ENCODE measurements around the gene TOM1.
"Not testable (repeated sequence)": the region's sequence is repeated elsewhere in the genome, so short reads cannot be mapped to it uniquely, and the experiment has no call there.

The TOM1 gene

DNA sequence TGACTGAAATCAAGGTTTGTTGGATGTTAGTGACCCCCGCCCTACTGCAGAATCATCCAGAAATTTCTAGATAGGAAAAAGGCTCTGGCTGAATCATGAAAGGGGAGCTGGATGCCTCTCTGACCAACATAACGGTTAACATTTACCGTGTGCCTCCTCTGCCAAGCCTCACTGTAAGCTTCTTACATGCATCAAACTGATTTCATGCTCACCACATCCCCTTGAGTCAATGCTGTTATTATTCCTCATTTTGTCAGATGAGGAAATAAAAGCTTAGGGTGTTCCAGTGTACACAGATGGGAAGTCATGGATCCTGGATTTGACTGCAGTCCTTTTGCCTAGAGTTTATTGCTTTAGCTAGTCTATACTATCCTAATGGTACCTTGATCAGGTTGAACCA lies 75.3 kb downstream of the TOM1 start:
- DNase-seq (ENCODE audit: low read depth): no peak

GRCh38 chr22:35375526-35375925 lies 75.8 kb downstream of the TOM1 start:
- DNase-seq (ENCODE audit: low read depth): no peak

GRCh38 chr22:35376728-35377472 lies 77.2 kb downstream of the TOM1 start:
- peak; percentile 93 for DNase-seq (ENCODE audit: low read depth)

DNA sequence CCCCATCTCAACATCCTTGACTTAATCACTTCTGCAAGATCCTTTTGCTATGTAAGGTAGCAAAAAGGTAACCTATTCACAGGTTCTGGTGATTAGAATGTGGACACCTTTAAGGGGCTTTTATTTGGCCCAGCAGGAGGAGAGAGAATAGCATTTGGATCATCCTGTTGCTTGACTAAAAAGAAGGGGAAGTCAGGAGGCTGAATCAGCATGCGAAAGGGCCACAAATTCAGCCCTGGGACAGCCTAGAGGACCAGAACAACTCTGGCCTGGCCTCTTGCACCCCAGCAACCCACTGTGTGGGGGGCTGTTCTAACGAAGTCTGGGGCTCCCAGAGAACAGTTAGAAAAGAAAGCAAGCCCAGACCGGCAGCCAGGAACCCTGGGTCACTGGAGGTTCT lies 78.0 kb downstream of the TOM1 start:
- no peak for DNase-seq (ENCODE audit: low read depth)

GRCh38 chr22:35378621-35379020 lies 78.9 kb downstream of the TOM1 start:
- no peak for DNase-seq (ENCODE audit: low read depth)

GRCh38 chr22:35379146-35379993 lies 79.7 kb downstream of the TOM1 start:
- no peak for DNase-seq (ENCODE audit: low read depth)

GRCh38 chr22:35380013-35380412 lies 80.3 kb downstream of the TOM1 start:
- no peak for DNase-seq (ENCODE audit: low read depth)

- DNase-seq (ENCODE audit: low read depth): peak; percentile 20
Measured at GRCh38 chr22:35380537-35381423, 81.1 kb downstream of the TOM1 start, which contains the start of gene HMOX1. Gene HMOX1, plus strand, starts transcription at chr22:35381096. Its CDS starts 78 bp downstream, at chr22:35381174.

GRCh38 chr22:35381424-35382009 lies 81.8 kb downstream of the TOM1 start:
- DNase-seq (ENCODE audit: low read depth): no peak

GRCh38 chr22:35383679-35384071 lies 84.0 kb downstream of the TOM1 start:
- DNase-seq (ENCODE audit: low read depth): no peak

GRCh38 chr22:35384527-35384926 lies 84.8 kb downstream of the TOM1 start:
- no peak for DNase-seq (ENCODE audit: low read depth)

DNA sequence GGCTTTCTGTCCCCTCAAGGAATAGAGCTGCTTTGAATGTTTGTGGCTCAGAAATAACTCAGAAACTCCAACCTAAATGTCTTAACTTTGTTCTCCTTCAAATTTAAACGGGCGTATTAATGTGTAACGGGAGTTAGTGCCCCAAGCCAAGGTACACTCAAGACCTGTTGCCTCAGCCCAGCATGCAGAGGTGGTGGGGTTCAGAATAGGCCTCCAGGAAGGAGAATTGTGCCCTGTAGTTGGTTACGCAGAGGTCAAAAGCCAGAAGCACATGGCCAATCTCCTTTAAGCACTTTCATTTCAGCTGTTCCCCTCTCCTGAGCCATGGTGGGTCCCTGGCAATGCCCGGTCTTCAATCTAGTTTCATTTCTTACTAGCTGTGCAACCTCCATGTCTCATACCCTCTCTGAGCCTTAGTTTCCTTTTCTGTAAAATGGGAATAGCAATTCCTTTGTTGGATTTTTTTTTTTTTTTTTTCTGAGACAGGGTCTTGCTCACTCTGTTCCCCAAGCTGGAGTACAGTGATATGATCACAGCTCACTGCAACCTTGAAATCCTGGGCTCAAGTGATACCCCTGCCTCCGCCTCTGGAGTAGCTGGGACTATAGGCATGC lies 85.4 kb downstream of the TOM1 start:
- no peak for DNase-seq (ENCODE audit: low read depth)

DNA sequence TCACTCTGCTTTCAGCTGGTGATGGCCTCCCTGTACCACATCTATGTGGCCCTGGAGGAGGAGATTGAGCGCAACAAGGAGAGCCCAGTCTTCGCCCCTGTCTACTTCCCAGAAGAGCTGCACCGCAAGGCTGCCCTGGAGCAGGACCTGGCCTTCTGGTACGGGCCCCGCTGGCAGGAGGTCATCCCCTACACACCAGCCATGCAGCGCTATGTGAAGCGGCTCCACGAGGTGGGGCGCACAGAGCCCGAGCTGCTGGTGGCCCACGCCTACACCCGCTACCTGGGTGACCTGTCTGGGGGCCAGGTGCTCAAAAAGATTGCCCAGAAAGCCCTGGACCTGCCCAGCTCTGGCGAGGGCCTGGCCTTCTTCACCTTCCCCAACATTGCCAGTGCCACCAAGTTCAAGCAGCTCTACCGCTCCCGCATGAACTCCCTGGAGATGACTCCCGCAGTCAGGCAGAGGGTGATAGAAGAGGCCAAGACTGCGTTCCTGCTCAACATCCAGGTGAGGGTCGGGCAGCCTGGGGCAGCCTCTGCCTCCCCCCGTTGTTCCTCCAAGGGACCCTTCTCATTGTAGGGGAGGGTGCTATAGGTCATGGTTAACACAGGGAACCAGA lies 87.1 kb downstream of the TOM1 start:
- no peak for DNase-seq (ENCODE audit: low read depth)

DNA sequence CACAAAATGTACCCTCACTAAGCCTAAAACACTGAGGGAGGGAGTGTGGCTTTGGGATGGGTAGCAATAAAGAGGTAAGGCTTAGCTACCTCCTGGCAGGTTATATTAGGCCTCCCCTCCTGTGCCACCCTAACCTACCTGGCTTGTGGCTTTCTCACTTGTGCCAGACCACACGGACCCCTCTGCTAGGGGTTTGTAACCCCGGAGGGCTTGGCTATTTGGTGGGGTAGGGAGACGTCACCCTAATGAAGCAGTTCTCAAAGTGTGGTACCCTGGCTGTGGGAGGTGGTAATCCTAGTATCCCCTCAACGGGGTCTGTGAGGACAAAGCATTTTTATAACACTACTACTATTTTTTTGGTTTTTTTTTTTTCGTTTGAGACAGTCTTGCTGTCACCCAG lies 91.2 kb downstream of the TOM1 start:
- no peak for DNase-seq (ENCODE audit: low read depth)

DNA sequence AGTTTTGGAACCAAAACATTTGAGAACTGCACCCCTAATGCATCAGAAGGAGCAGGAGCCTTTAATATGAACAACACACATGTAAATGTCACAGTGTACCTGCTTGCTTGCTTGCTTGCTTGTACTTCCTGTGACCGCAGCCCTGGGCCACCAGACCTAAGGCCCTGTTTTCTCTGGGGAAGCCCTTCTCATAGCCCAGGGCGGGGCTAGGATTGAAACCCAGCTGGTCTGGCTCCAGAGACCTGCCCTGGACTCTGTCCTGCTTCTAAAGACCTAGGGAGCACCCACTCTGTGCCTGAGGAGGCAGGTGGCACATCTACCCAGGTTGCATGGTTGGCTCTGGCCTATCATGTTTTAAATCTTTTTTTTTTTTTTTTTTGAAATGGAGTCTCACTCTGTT lies 92.7 kb downstream of the TOM1 start:
- no peak for DNase-seq (ENCODE audit: low read depth)

GRCh38 chr22:35393116-35394010 lies 93.7 kb downstream of the TOM1 start:
- no peak for DNase-seq (ENCODE audit: low read depth)

DNA sequence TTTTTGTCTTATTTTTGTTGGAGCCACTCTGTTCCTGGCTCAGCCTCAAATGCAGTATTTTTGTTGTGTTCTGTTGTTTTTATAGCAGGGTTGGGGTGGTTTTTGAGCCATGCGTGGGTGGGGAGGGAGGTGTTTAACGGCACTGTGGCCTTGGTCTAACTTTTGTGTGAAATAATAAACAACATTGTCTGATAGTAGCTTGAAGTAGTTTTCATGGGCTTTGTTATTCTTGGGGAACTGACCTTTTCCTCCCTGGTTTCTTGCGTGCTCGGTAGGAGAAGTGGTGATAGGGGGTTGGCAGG lies 94.3 kb downstream of the TOM1 start:
- no peak for DNase-seq (ENCODE audit: low read depth)

- no peak for DNase-seq (ENCODE audit: low read depth)
Measured at GRCh38 chr22:35394810-35395563, 95.3 kb downstream of the TOM1 start.

DNA sequence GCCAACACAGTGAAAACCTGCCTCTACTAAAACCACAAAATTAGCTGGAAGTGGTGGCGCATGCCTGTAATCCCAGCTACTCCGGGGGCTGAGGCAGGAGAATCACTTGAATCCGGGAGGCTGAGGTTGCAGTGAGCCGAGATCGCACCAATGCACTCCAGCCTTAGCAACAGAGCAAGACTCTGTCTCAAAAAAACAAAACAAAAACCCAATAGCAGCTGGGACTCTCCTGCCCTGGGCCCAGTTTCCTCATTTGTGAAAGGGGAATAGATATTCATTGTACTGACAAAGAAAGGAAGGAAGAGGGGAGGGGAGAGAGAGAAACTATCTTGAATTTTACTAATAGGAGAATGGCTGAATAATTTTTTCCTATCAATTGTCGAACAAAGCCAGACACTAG lies 96.9 kb downstream of the TOM1 start:
- not testable (repeated sequence) for DNase-seq (ENCODE audit: low read depth)

All from non-pigmented ciliary epithelial cell (primary cell).